ENCODE measurements around the gene RPS6KA1. TPM values are rescaled to one million over a fixed set of nuclear protein-coding genes. Genes with fewer than 3 reads are reported as not detected.

RPS6KA1 gene
- total RNA-seq, 4 donors from 2014 or later: 5.3 to 85.5 (median 13.9) TPM

- no peak for TF ChIP-seq CTCF (IDR thresholded peaks at IDR 0.05; ENCODE audit: low read depth)
These were observed 16.8 kb downstream of the RPS6KA1 start for GRCh38 chr1:26546375-26546774.

GRCh38 chr1:26546819-26547218 lies 17.3 kb downstream of the RPS6KA1 start:
- TF ChIP-seq CTCF (IDR thresholded peaks at IDR 0.05; ENCODE audit: low read depth): no peak

- TF ChIP-seq CTCF (IDR thresholded peaks at IDR 0.05; ENCODE audit: low read depth): no peak
These were observed 19.3 kb downstream of the RPS6KA1 start for GRCh38 chr1:26548841-26549240.

- TF ChIP-seq CTCF (IDR thresholded peaks at IDR 0.05; ENCODE audit: low read depth): no peak
These were observed 21.4 kb downstream of the RPS6KA1 start for GRCh38 chr1:26550946-26551345.

GRCh38 chr1:26552720-26553119 lies 23.2 kb downstream of the RPS6KA1 start:
- no peak for TF ChIP-seq CTCF (IDR thresholded peaks at IDR 0.05; ENCODE audit: low read depth)

GRCh38 chr1:26553942-26554682 lies 24.6 kb downstream of the RPS6KA1 start:
- no peak for TF ChIP-seq CTCF (IDR thresholded peaks at IDR 0.05; ENCODE audit: low read depth)

GRCh38 chr1:26554781-26555180 lies 25.2 kb downstream of the RPS6KA1 start:
- TF ChIP-seq CTCF (IDR thresholded peaks at IDR 0.05; ENCODE audit: low read depth): no peak
